GM21529 (cell line): ENCODE data around the gene ELP2.

Source experiments
- ATAC-seq: cut with Tn5 transposase; IDR thresholded peaks from one replicate; pipeline ENCODE4 v1.9.1; 2021; ENCODE audit not compliant: unreplicated experiment

The ELP2 gene

DNA sequence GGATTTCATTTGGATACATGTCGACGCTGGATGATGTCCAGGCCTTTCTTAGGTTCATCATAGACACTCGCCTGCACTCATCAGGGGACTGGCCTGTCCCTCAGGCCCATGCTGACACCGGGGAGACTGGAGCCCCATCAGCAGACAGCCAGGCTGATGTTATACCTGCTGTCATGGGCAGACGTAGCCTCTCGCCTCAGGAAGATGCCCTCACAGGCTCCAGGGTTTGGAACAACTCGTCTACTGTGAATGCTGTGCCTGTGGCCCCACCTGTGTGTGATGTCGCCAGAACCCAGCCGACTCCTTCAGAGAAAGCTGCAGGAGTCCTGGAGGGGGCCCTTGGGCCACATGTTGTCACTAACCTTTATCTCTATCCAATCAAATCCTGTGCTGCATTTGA, 85.9 kb downstream of the ELP2 start:
- no peak for ATAC-seq

DNA sequence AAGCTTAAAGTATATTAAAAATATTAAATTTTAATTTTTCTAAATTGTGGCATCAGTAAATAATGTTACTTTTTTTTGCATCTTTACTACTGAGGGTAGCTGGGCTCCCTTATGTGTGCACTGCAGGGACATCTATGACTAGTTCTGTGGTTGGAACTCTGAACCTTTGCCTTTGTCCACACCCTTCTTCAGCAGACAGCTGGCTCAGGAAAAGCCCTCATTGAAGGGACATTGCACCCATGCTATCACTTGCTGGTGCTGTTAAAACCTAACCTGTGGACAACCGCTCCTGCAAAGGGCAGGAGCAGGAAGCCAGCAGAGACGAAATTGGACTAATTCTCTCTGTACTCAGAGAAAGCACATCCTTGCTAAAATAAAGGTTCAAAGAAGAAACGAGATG, 87.6 kb downstream of the ELP2 start:
- no peak for ATAC-seq

DNA sequence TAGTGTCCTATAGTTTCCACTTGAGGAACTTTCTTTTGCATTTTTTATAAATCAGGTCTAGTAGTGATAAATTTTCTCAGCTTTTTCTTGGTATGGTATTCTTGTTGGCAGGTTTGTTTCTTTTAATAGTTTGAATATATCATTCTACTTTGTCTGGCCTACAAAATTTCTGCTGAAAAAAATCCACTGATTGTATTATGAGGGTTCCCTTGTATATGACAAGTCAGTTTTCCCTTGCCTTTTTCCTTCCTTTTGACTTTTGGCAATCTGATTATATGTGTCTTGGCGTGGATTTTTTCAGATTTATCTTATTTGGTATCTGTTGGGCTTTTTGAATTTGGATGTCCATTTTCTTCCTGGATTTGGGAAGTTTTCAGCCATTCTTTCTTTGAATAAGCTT, 99.5 kb downstream of the ELP2 start:
- ATAC-seq, result no peak
